ENCODE data around the gene ANKRD9.

Gene ANKRD9

DNA sequence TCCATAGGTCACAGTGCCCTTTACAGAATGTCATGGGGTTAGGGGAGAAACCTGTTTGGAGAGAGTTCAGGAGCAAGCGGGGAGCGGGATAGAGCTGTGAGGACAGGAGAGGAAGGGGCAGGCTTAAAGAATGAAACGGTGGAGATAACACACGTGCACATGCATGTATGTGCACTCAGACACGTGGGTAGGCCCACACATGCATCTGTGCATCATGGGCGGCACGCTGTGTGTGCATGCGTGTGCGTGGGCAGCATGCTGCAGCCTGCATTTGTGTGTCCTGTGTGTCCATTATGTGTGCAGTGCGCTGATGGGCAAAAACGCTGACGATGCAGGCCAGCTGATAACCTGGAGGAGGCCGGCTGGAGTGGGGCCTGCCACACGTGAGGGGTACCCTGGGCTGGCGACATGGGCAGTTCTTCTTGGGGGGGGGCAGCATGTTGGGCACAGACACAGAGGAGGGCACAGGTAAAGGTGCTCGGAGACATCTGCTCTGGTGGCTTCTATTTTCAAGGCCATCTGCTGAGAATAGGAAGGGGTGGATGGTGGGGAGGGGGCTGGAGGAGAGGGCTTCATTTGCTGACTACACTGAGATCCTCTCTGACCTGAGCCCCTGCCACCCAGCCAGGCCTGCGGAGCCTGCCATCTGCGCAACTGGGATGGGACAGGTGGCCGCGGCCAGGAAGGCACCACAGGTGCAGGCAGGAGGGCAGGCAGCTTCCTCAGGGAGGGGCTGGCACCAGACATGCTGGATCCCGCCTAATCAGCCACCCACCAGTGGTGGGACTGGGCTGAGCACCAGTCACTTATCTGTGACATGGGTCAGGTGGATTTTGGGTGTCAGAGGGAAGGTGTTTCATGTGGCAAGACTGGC lies 4.6 kb upstream of the ANKRD9 start:
- no peak for DNase-seq (ENCODE audit: low read depth, low spot score)
- H3K27ac ChIP-seq: no peak overlapping the region

DNA sequence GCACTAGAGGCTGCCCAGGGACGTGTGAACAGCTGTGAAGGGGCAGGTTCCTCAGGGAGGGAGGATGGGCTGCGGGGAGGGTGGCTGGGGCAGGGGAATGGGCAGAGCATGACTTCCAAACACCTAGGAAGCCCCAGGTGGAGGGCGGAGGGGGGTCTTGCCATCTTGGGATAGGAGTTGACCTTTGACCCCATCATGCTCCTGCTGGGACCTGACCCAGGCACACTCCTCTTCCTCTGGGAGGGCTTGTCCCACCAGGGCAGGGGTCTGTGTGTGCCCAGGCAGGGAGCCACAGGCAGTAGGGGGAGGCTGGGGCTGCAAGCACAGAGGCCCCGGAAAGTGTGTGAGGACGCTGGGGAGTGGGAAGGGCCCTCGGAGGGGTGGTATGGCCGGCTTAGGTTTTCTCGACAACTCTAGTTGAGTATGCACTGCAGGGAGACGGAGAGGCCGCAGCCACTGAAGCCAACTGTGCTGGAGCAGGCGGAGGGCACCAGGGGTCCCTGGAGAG lies 3.3 kb upstream of the ANKRD9 start:
- DNase-seq (ENCODE audit: low read depth, low spot score): no peak
- H3K27ac ChIP-seq: no peak overlapping the region

DNA sequence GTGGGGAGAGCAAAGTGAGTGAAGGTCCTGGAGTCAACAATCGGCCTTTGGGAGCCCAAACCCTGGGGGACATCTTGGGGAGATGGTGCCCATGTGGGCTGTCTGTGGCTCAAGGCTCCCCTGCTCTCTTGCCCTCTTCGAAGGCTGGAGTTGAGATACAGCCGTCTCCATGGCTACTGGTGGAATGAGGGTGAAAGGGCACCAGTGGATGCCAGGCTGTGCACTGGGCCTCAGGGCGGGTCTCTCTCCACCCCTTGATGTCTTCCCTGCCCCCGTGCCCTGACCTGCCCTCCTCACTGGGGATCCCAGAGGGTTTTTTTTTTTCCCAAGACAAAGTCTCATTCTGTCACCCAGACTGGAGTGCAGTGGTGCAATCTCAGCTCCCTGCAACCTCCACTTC lies 2.0 kb upstream of the ANKRD9 start:
- no peak for DNase-seq (ENCODE audit: low read depth, low spot score)
- no peak overlapping the region for H3K27ac ChIP-seq

DNA sequence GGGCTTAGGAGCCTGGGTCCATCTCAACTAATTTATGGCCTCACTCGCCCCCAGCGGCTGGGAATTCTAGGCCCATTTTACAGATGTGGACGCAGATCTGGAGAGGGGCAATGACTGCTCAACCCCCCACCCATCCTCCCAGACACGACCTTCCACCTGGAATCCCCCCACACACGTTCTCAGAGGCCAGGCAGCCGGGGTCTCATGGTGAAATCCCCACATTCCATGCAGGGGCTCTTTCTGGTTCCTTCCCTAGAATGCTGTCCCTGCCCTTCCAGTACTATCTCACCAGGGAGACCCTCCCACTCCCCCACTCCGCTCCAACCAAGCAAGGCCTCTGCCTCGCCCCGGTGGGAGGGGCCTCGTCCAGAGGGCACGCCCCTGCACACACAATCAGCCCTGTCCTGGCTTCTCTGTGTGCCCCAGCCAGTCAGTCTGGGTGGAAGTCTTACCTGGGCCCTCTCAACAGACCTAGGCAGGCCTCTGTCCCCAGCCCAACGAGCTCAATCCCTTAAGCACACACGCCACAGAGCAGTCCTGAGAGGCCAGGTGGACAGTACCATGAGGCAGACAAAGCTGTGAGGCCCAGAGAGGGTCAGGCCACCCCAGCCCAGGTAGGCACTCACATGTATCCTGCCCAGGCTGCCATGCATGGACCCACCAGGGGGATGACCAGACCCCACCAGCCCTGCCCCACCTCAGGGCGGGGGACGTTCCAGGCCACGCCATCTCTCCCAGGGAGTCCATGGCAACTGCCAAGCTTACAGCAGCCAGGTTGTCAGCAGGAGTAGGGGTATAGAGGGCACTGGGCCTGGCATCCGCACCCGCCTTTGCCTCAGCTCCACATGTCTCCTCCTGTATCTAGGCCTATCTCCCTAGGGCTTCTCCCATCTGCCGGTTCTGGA lies 1.3 kb upstream of the ANKRD9 start:
- no peak for DNase-seq (ENCODE audit: low read depth, low spot score)
- H3K27ac ChIP-seq: no peak overlapping the region

DNA sequence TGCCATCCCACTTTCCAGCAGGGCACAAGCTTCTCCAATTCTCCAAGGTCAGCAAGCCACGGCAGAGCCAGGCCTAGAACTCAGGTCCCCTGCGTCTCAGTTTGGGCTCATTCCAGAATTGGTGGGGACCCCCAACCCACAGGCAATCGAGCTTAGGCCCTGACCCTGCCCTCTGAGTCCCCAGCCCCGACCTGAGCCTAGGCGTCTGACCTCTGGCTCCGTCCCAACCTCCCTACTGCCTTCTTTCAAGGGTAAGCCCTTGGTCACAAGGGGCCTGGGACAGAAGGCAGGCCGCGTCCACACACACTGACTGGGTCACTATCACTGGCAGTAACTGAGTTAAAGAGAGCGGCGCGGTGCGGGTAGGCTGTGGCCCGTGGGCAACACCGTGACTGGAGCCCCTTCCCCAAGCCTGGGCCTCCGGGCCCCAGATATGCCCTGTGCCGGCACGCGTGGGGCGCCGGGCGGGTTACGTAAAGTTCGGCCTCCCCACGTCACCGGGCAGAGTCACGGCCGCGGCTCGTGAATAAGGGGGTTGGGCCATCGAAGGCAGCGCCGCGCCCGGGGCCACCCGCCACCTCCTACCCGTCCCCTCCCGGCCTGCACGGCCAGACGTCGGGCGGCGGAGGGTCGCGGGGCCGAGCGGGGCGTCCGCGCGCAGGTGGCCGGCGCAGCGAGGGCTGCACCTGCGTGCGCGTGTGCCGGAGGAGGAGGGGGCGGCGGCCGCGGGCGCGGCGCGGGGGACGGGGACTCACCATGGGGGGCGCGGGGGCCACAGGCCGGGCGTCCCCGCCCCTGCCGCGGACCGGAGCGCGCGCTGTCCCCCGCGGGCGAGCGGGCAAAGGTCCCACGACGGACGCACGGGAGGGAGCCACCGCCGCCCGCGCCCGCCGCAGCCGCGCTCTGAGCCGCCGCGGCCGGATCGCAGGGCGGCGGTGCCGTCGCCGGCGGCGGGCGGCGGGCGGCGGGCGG lies 516 bp downstream of the ANKRD9 start:
- H3K27ac ChIP-seq: peak overlapping the region; percentile 73
- no peak for DNase-seq (ENCODE audit: low read depth, low spot score)

DNA sequence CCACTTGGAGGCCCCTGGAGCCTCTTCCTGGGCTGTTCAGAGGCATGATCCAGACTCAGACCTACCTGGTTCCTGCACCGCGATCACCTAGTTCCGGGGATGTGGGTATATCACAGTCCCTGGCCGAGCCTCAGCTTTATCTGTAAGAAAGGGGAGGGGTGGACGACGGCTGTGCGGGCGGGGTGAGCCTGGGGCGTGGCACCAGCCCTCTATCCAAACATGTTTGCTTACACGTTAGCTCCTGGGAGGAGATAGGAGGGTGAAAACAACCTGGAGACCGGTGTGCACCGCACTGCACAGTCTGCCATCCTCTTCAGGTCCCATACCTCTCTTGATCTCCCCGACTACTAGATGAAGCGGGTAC lies 1.2 kb downstream of the ANKRD9 start:
- H3K27ac ChIP-seq: peak overlapping the region; percentile 73
- DNase-seq (ENCODE audit: low read depth, low spot score): no peak

DNA sequence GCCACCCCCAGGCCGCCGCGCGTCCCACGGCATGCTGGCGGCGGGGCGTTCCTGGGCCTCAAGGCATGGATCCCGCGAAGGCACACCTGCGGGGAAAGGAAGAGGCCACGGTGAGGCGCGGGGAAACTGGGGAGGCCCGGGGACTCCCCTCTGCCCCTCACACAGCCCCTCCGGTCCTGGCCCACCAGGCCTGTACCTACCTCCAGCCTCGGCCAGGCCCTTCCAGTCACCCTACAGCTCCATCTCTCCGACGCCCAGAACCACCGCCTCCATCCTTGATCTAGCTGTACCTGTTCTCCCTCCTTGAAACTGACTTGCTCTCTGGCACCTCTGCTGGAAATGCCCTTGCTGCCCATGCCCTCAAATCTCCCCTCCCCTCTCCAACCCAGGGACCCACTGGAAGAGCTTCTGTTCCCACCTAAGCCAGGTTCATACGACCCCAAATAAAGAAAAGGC lies 1.7 kb downstream of the ANKRD9 start:
- peak overlapping the region; percentile 73 for H3K27ac ChIP-seq

DNA sequence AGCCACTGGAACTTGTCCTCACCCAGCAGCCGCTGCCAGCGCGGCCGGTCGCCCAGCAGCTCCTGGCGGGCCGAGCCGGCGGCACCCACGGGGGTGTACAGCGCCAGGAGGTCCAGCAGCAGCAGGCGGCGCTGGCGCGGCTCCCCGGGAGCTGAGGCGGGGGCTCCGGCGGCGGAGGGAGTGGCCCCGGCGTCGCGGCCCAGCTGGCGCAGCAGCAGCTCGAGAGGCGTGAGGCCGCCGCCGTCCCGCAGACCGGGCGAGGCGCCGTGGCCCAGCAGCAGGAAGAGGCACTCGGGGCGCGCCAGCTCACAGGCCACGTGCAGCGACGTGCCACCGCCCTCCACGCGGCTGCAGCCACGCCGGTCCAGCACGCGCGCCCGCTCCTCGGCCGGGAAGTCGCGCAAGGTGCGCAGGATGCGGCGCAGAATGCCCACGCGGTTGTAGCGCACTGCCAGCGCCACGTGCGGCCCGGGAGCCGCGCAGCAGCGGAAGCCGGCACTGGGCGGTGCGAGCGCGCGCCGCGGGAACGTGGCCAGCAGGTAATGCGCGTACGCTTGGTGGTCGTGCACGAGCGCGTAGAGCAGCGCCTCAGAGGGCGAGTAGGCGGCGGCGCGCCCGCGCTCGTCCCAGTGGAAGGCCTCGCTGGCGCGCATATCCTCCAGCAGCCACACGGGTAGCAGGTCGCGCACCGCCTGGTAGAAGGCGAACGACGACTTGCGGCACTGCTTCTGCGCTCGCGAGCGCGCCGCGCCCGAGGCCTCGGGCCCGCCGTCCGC lies 2.3 kb downstream of the ANKRD9 start:
- H3K27ac ChIP-seq: no peak overlapping the region
- no peak for DNase-seq (ENCODE audit: low read depth, low spot score)

More for the DNA sequence above, 1.7 kb downstream of the ANKRD9 start:
- no peak for DNase-seq (ENCODE audit: low read depth, low spot score)

DNA sequence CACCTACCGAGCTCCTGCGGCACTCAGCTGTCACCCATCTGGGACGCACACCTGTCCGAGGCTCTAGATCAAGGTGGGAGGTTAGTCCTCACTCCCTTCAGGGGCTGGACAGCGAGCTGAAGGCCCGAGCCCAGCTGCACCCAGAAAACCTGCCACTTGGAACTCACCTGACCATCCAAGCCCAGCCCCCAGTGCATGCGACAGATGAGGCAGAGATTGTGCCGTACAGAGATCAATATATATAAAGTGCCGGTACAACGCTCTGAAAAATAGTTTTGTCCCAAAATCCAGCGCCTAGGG lies 3.0 kb downstream of the ANKRD9 start:
- no peak overlapping the region for H3K27ac ChIP-seq

DNA sequence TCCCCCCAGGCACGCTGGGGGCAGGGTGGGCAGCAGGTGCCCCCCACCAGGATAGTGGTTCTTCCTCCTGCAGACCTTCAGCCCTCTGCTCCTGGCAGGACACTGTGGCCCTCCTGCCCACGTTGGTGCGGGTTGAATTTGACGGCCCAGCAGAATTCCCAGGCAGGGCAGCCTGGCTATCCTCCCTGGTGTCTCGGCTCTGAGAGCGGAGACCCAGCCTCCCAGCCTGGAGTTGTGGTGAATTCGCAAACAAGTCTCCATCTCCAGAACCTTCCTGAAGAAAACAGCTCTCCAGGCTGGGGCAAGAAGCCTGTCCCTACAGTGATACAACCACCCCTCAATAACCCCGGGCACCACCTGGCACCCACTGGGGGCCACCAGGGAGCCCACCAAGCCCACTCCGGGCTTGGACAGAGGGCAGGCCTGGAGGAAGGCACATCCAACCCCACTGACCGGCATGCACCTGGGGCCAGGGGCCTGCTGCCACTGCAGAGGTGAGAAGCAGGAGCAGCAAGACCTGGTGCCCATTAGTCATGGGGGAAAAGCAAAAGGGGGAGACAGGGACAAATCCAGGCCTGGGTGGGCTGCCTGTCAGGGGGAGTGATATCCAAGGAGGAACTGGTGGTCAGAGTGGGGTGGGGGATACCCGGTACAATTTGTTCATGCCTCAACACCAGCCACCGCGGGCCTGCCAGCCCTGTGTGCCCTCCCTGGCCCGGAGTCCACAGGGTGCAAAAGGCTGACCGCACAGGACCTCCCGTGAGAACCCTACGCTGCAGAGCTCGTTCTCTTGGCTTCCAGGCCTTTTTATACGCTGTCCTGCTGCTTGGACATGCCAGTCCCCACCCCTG lies 3.6 kb downstream of the ANKRD9 start:
- H3K27ac ChIP-seq: no peak overlapping the region
- no peak for DNase-seq (ENCODE audit: low read depth, low spot score)

More for the DNA sequence above, 3.0 kb downstream of the ANKRD9 start:
- no peak for DNase-seq (ENCODE audit: low read depth, low spot score)

DNA sequence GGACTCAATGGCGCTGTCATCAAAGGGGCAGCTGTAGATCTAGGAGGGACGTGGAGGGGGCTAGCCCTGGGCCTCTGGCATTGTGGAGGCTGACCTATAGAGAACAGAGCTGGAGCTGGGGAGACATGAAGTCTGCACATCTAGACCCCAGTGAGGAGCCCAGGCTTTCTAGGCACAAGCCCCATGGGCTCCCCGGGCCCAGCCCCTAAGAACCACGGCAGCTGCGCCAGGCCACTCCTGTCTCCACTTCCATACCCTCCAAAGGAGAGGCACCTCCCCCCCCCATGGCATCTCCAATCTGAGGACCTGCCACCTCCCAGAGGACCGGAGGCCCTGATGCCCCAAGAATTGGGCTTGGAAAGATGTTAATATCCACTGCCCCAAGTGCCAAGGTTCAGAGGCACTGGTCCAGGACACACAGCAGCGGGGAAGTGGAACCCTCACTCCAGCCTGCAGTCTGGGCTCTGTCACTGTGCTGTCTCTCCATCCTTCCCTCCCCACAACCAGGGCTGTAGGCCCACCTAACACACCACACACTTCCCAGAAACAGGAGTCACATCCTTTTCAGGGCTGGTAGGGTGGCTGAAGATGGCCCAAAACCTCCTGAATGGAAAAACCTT lies 4.5 kb downstream of the ANKRD9 start:
- no peak overlapping the region for H3K27ac ChIP-seq
- no peak for DNase-seq (ENCODE audit: low read depth, low spot score)

DNA sequence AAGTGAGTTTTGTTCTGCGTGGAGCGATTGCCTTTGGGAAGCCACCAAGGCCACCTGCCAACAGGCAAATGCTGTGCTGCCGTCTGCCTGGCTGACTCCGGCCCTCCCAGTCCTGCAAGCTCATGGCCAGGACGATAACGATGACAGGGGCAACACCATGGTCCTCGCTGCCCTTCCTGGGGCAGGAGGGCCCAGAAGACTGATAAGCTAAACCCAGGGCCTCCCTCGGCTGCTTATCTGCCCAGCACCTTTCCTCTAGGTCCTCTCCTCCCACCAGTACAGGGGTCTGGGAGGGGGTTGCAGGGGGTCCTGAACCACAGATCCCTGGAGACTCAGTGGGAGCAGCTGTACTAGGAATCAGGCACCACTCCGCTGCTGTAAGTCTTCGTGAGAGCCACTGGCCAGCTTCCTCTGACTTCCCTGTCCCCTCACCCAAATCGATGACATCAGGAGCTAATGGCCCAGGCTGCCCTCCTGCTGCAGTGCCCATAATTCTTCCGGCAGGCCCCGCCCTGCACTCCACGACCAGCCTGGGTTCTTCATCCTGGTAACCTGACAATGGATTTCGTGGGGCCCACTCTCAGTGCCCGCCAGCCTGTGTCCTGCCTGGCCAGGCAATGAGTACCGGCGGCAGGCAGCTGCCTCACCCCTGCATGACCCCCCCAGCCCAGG lies 5.1 kb downstream of the ANKRD9 start:
- DNase-seq (ENCODE audit: low read depth, low spot score): no peak
- peak overlapping the region; percentile 56 for H3K27ac ChIP-seq

DNA sequence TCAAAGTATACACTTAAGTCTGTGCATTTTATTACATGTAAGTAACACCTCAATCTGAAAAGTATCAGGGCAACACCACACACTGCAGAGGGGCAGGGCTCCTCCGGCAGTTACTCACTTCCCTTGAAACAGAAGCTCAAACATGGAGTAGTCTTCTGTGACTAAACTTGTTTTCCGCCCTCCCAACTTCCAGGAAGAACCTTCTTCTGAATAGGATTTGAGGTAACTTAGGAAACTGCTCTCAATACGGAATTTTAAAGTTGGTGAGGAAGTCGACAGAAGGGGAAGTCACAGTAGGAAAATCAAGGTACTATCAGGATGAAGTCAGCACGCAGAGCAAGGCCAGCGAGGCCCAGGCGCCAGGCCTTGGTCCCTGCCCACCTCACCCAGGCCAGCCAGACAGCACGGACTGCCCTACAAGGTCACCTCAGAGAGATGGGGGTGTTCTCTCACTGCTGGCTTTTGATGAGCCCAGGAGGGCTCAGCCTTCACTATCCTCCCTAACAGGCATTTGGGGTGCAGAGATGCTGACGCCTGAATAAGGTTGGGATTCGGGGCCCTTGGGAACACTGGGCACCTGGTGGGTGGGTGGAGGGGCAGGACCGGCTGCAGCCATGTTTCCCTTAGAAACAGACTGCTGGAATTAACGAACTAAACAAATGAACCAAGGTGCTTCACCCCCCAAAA lies 5.8 kb downstream of the ANKRD9 start:
- no peak for DNase-seq (ENCODE audit: low read depth, low spot score)
- peak overlapping the region; percentile 56 for H3K27ac ChIP-seq

DNA sequence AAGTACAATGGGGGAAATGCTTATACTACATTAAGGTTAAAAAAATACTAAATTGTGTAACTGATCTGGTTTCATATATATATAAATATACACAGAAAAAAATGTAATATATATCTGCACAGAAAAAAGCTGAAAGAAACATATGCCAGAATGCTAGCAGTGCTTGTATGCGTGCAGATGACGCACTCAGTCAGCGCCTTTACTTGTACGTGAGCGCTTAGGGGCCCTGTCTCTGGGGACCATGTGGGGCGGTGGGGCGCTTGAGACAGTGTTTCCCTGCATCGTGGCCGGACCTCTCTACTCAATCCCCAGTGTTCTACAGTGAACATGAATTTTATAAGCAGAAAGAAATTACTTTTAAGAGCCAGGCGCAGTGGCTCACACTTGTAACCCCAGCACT lies 7.0 kb downstream of the ANKRD9 start:
- DNase-seq (ENCODE audit: low read depth, low spot score): no peak
- H3K27ac ChIP-seq: no peak overlapping the region

DNA sequence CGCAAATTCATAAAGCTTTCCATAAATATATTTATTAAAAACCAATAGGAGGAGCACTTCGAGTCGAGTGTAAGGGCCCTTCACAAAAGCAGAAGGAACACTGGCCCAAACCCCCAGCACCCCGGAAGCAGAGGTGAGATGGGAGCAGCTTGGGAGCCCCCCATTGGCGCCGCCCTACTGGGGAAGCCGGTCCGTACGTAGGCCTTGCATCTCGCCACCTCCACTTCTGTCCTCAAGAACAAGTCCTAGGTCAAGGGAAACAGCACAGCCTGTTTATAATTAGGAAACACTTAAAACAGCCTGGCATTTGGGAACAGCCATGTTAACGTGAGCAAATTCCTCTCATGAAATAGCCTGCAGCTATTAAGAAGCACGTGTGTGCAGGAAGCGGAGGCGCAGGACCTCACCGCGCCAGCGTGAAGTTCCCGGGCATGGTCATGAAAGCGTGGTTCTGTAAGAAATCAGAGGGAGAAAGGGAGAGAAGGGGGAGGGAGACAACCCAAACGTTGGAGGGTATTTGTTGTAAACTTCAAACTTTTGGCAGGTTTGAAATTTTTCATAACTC lies 7.7 kb downstream of the ANKRD9 start:
- no peak overlapping the region for H3K27ac ChIP-seq

DNA sequence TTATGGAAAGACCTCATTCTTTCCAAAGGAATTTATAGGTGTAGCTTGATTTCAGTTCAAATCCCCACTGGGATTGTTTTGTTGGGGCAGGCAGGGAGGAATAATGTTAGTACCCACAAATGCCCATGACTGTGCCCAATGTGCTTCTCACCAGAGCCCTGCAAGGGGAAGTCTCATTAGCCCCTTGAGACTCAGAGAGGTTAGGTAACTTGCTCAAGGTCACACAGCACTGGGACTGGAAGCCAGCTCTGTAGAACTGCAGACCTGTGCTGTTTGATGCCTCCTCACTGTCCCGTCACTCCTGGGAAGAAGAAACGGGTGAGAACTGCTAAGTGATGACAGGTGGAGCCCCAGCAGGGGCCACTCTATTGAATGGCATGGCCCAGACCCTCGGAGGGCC lies 8.9 kb downstream of the ANKRD9 start:
- H3K27ac ChIP-seq: peak overlapping the region; percentile 92

More for the DNA sequence above, 7.7 kb downstream of the ANKRD9 start:
- DNase-seq (ENCODE audit: low read depth, low spot score): no peak

More for the DNA sequence above, 8.9 kb downstream of the ANKRD9 start:
- no peak for DNase-seq (ENCODE audit: low read depth, low spot score)

Data from epithelial cell of prostate (primary cell).